GM18873 (cell line): ENCODE results near the gene STARD3.
A peak's percentile ranks its signal among the peaks of the same experiment; 100 is the strongest.

Experiments used
- ATAC-seq: cut with Tn5 transposase; IDR thresholded peaks from one replicate; pipeline ENCODE4 v1.9.1; 2021; ENCODE audit warnings: mild to moderate bottlenecking, moderate library complexity, moderate number of reproducible peaks; ENCODE audit not compliant: unreplicated experiment, low FRiP score

The STARD3 gene

GRCh38 chr17:39634384-39634871 is 2.5 kb upstream of the STARD3 start:
- ATAC-seq = no peak

- ATAC-seq = no peak
Measured at GRCh38 chr17:39635614-39636176, 1.2 kb upstream of the STARD3 start.

GRCh38 chr17:39636587-39636926 is 387 bp upstream of the STARD3 start:
- ATAC-seq = peak; percentile 15

GRCh38 chr17:39638317-39638716 is 1.4 kb downstream of the STARD3 start:
- no peak for ATAC-seq

- ATAC-seq = no peak
Measured at GRCh38 chr17:39639043-39639442, 2.1 kb downstream of the STARD3 start.

GRCh38 chr17:39639566-39640458 is 2.9 kb downstream of the STARD3 start:
- ATAC-seq = no peak

GRCh38 chr17:39640591-39641031 is 3.7 kb downstream of the STARD3 start:
- no peak for ATAC-seq

- no peak for ATAC-seq
Measured at GRCh38 chr17:39641097-39641496, 4.2 kb downstream of the STARD3 start.

- ATAC-seq = no peak
Measured at GRCh38 chr17:39641883-39642282, 4.9 kb downstream of the STARD3 start.

- no peak for ATAC-seq
Measured at GRCh38 chr17:39642291-39643074, 5.5 kb downstream of the STARD3 start.

GRCh38 chr17:39643271-39643670 is 6.3 kb downstream of the STARD3 start:
- no peak for ATAC-seq

GRCh38 chr17:39647256-39647655 is 10.3 kb downstream of the STARD3 start:
- ATAC-seq = no peak

GRCh38 chr17:39648616-39649366 is 11.8 kb downstream of the STARD3 start:
- ATAC-seq = no peak

GRCh38 chr17:39650121-39650579 is 13.2 kb downstream of the STARD3 start:
- ATAC-seq = no peak

- ATAC-seq = no peak
Measured at GRCh38 chr17:39651923-39652586, 15.1 kb downstream of the STARD3 start.

- no peak for ATAC-seq
Measured at GRCh38 chr17:39652587-39653315, 15.8 kb downstream of the STARD3 start.

- ATAC-seq = no peak
Measured at GRCh38 chr17:39653316-39653661, 16.3 kb downstream of the STARD3 start.

- ATAC-seq = no peak
Measured at GRCh38 chr17:39653662-39654331, 16.9 kb downstream of the STARD3 start.

- no peak for ATAC-seq
Measured at GRCh38 chr17:39655105-39655504, 18.2 kb downstream of the STARD3 start.
